Measurements from ENCODE around the gene BSND. TPM values are rescaled to one million over a fixed set of nuclear protein-coding genes. Genes with fewer than 3 reads are reported as not detected.
"Not testable (repeated sequence)": the region's sequence is repeated elsewhere in the genome, so short reads cannot be mapped to it uniquely, and the experiment has no call there.

The BSND gene
- total RNA-seq, 2 experiments from 2014 or later = not detected

DNA sequence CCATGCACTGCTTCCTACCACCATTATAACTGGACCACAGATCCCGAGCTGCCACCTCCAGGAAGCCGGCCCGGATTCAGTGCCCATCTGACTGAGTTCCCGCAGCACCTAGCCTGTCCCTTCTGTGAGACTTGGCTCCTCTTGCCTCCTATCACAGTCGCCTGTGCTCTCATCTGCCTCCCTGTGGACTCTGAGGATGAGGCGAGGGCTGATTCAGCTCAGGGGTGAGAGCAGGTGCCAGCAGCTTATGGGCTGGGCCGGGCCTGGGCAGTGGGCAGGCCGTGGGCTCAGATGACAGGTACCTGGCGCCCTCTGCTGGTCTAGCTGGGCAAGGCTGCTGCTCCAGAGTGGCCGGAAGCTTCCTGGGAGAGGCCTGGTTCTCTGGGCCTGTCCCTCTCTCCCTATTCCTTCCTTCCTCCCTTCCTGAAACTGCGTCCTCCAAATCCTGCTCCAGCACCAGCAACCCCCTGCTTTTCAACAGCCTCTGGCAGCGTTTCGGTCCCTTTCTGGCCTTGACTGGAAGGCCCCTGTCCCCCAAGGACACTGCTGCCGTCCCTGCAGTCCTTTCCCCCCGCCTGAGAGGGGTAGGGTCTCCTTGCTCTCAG lies 23.3 kb downstream of the BSND start:
- ATAC-seq = peak; percentile 100
- intact Hi-C loops (cut with micrococcal nuclease) = loop anchor here (5.0 kb wide), 1 partner anchor 75 kb away; no protein-coding TSS in a partner anchor
- POLR2A ChIA-PET = no interaction called here
- TF ChIP-seq, protein P1, sequence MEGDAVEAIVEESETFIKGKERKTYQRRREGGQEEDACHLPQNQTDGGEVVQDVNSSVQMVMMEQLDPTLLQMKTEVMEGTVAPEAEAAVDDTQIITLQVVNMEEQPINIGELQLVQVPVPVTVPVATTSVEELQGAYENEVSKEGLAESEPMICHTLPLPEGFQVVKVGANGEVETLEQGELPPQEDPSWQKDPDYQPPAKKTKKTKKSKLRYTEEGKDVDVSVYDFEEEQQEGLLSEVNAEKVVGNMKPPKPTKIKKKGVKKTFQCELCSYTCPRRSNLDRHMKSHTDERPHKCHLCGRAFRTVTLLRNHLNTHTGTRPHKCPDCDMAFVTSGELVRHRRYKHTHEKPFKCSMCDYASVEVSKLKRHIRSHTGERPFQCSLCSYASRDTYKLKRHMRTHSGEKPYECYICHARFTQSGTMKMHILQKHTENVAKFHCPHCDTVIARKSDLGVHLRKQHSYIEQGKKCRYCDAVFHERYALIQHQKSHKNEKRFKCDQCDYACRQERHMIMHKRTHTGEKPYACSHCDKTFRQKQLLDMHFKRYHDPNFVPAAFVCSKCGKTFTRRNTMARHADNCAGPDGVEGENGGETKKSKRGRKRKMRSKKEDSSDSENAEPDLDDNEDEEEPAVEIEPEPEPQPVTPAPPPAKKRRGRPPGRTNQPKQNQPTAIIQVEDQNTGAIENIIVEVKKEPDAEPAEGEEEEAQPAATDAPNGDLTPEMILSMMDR (IDR thresholded peaks at IDR 0.05) = peak; percentile 86
- CTCF ChIA-PET = interaction anchor here (0.6 to 2.6 kb wide), 37 partner anchors 9 to 1154 kb away, joined by 3 to 63 read pairs (median 5); partner anchors contain the start of genes DHCR24 and PCSK9
- Mint-ChIP-seq H3K4me3 (no peak overlapping the region), H3K4me1 (ENCODE audit: low read depth) (no peaks in the 10 kb centered on the region), H3K9me3 (no peaks in the 10 kb centered on the region), H3K27me3 (peaks cover 1% of the 10 kb centered on the region), H3K36me3 (ENCODE audit: low read depth) (no peaks in the 10 kb centered on the region), H3K27ac (no peak overlapping the region)
- peak; percentile 83 for DNase-seq

DNA sequence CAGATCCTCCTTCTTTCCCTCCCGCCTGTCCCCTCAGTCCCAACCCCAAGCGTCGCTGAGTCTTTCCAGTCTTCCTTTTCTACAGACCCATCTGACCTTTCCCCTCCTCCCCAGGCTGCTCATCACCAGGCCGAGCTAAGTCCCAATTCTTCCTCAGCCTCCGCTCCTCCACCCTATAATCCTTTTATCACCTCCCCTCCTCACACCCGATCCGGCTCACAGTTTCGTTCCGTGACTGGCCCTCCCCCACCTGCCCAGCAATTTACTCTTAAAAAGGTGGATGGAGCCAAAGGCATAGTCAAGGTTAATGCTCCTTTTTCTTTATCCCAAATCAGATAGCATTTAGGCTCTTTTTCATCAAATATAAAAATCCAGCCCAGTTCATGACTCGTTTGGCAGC lies 25.4 kb downstream of the BSND start:
- ATAC-seq; POLR2A ChIA-PET; H3K4me3 Mint-ChIP-seq; H3K36me3 Mint-ChIP-seq (ENCODE audit: low read depth); DNase-seq; H3K9me3 Mint-ChIP-seq; CTCF ChIA-PET; H3K27me3 Mint-ChIP-seq; H3K27ac Mint-ChIP-seq; H3K4me1 Mint-ChIP-seq (ENCODE audit: low read depth): not testable (repeated sequence)
- intact Hi-C loops (cut with micrococcal nuclease) = loop anchor here (5.0 kb wide), 1 partner anchor 77 kb away; no protein-coding TSS in a partner anchor

DNA sequence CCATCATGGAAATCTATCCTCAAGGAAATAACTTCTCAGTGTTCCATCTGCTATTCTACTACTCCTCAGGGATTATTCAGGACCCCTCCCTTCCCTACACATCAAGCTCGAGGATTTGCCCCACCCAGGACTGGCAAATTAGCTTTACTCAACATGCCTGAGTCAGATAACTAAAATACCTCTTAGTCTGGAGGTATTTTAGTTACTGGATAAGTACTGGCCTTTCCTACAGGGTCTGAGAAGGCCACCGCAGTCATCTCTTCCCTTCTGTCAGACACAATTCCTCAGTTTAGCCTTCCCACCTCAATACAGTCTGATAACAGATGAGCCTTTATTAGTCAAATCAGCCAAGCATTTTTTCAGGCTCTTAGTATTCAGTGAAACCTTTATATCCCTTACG lies 27.9 kb downstream of the BSND start:
- H3K4me1 Mint-ChIP-seq (ENCODE audit: low read depth); H3K36me3 Mint-ChIP-seq (ENCODE audit: low read depth); H3K27ac Mint-ChIP-seq; H3K4me3 Mint-ChIP-seq; intact Hi-C loops (cut with micrococcal nuclease); H3K27me3 Mint-ChIP-seq; H3K9me3 Mint-ChIP-seq; CTCF ChIA-PET; POLR2A ChIA-PET; DNase-seq; ATAC-seq: not testable (repeated sequence)

- H3K4me3 Mint-ChIP-seq; intact Hi-C loops (cut with micrococcal nuclease); DNase-seq; ATAC-seq; H3K4me1 Mint-ChIP-seq (ENCODE audit: low read depth); H3K9me3 Mint-ChIP-seq; H3K36me3 Mint-ChIP-seq (ENCODE audit: low read depth); H3K27ac Mint-ChIP-seq; POLR2A ChIA-PET: not testable (repeated sequence)
- H3K27me3 Mint-ChIP-seq = peaks cover 18% of the 10 kb centered on the region
- CTCF ChIA-PET = interaction anchor here (1.5 to 1.6 kb wide), 2 partner anchors 9 to 35 kb away, joined by 4 read pairs; no protein-coding TSS in a partner anchor
These were observed 32.4 kb downstream of the BSND start for GRCh38 chr1:55031098-55031497.

DNA sequence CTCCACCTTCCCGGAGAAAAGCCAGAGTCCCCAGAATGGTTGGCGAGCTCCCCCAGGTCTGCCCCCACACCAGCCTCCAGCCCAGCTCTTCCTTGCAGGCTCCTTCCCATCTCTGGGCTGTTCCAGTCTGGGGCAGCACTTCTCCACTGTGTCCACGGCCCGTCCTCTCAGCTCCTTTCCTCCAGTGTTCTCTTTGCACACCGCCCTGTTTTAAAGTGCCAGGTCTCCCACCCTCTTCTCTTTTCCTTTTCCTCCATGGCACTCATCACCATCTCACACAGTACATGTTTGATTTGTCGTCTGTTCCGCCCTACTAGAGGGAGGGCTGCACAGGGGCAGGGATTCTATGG lies 34.5 kb downstream of the BSND start:
- Mint-ChIP-seq H3K27ac (no peak overlapping the region), H3K9me3 (no peaks in the 10 kb centered on the region), H3K27me3 (peaks cover 31% of the 10 kb centered on the region), H3K4me3 (no peak overlapping the region), H3K36me3 (ENCODE audit: low read depth) (no peaks in the 10 kb centered on the region), H3K4me1 (ENCODE audit: low read depth) (no peaks in the 10 kb centered on the region)
- CTCF ChIA-PET = interaction anchor here (1.0 to 1.8 kb wide), 2 partner anchors 11 to 88 kb away, joined by 3 to 6 read pairs; no protein-coding TSS in a partner anchor
- ATAC-seq (no peak), DNase-seq (no peak)
- intact Hi-C loops (cut with micrococcal nuclease) = no loop called here
- POLR2A ChIA-PET = no interaction called here
- TF ChIP-seq, protein P1 (IDR thresholded peaks at IDR 0.05) = no peak

GRCh38 chr1:55034476-55035133 lies 35.9 kb downstream of the BSND start:
- TF ChIP-seq, protein P1 (IDR thresholded peaks at IDR 0.05) = no peak
- Mint-ChIP-seq H3K36me3 (ENCODE audit: low read depth) (no peaks in the 10 kb centered on the region), H3K27me3 (peaks cover 42% of the 10 kb centered on the region), H3K9me3 (no peaks in the 10 kb centered on the region), H3K27ac (no peak overlapping the region), H3K4me3 (no peak overlapping the region), H3K4me1 (ENCODE audit: low read depth) (no peaks in the 10 kb centered on the region)
- CTCF ChIA-PET = interaction anchor here (1.8 kb wide), 2 partner anchors 13 to 90 kb away, joined by 5 to 6 read pairs; no protein-coding TSS in a partner anchor
- ATAC-seq (no peak), DNase-seq (no peak)
- intact Hi-C loops (cut with micrococcal nuclease) = no loop called here
- POLR2A ChIA-PET = no interaction called here

All from activated CD8-positive, alpha-beta T cell treated with anti-CD3 and anti-CD28 coated beads for 36 hours (primary cell).